ENCODE data around the gene NDUFA9.

- no peak for TF ChIP-seq CTCF (IDR thresholded peaks at IDR 0.05; ENCODE audit: extremely low read depth in 1 of 2, insufficient read depth in 1 of 2, low read depth in 1 of 2, low read length in 2 of 2)
- TF ChIP-seq EZH2 (IDR thresholded peaks at IDR 0.05; ENCODE audit: borderline replicate concordance, low read depth, low read length, severe bottlenecking) = no peak
- no peak for TF ChIP-seq POLR2A (IDR thresholded peaks at IDR 0.05; ENCODE audit: low read depth, low read length)
Observed at GRCh38 chr12:4626543-4626942, 22.4 kb upstream of the NDUFA9 start.

Measured in endothelial cell of umbilical vein (primary cell).